GM12892 (cell line): ENCODE results near the gene MIA.

Experiments
- POLR2A ChIP-seq: IDR thresholded peaks from 2 replicates; pipeline ENCODE4 v1.6.1; 2011; ENCODE audit warnings: low read depth, low read length, control low read depth
- POLR2AphosphoS5 ChIP-seq: IDR thresholded peaks from 2 replicates; pipeline ENCODE4 v1.6.1; 2011; ENCODE audit warnings: low read depth, low read length, control low read depth
- TAF1 ChIP-seq: IDR thresholded peaks from 2 replicates; pipeline ENCODE4 v1.6.1; 2011; ENCODE audit warnings: low read depth, mild to moderate bottlenecking, control low read depth, low read length, borderline replicate concordance

- TF ChIP-seq POLR2A (0 out of 2 replicates have a peak, but pooled peaks have one; percentile 17), POLR2AphosphoS5 (no peak), TAF1 (no peak)
Observed at GRCh38 chr19:40806423-40807146, 31.3 kb downstream of the MIA start.
